Kidney capillary endothelial cell (primary cell): ENCODE data around the gene TBRG4.

Experiments
- DNase-seq: peaks from one replicate; pipeline ENCODE4 v3.0.0-alpha.2; 2018; ENCODE audit warnings: low spot score

TBRG4 gene

GRCh38 chr7:45074528-45075354, 36.8 kb downstream of the TBRG4 start:
- DNase-seq: no peak

DNA sequence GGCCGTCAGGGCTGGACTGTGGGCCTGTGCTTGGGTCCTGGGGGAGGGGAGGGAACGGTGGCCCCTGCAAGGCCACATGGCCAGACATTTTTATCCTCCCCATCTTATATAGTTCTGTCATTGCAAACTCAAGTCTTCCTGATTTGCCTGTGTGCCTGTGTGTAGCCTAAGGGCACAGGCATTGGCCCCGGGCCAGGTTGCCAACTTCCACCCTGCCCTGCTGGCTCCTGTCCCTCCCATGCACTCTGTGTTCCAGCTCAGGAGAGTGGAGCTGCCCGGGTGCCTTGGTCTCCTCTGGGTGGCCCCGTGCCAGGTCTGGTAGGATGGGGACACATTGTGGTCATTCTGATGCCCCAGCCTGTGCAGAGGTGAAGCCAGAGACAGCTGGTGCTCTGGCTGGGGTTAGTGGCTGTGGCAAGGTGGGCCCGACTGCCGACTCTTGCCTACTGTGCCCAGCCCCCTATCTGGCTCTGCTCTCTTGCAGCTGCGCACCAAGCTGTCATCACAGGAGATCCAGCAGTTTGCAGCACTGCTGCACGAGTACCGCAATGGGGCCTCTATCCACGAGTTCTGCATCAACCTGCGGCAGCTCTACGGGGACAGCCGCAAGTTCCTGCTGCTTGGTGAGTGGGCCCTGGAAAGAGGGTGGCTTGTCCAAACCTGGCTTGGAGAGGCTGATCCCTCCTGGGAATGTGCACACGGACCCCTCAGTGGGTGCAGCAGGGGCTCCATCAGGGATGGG, 37.5 kb downstream of the TBRG4 start:
- no peak for DNase-seq

GRCh38 chr7:45073031-45073785, 38.3 kb downstream of the TBRG4 start:
- no peak for DNase-seq

DNA sequence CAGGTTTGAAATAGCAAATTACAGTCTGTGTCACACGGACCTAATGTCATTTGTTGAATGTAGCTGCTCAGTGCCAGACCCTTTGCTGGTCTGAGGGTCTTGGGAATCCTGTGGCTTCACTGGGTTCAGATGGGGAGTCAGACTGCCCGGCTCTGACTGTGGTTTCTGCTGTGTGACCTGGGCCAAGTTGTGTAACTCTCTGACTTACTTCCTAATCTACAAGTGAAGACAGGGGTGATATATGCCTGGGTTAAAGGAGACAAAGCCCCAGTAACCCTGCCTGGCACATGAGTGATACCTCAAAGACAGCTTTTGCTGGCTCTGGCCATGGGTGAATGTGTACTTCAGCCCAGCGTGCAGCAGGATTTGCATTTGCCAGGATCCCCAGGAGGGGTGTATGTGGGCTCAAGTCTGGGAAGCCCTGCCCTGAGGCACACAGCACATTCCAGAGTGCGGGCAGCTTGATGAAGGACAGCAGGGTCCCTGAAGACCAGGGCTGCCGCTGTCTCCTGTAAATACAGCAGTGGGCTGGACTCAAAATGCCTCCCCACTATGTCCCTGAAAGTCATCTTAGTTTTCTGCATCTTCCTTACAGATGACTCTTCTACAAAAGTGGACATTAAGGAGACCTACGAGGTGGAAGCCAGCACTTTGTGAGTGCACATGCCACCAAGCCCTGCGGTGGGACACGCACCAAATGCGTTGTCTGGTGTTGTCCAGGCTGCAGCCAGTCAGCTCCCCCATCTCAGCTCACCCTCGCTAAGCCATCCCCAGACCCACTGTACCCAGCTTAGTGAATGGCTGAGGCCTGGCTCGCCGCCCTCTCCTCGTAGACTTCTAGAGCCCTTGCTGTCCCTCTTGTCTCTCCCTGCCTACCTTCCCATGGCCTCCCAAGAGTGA, 39.1 kb downstream of the TBRG4 start:
- no peak for DNase-seq

- DNase-seq: no peak
Observed at GRCh38 chr7:45071528-45071927, 40.0 kb downstream of the TBRG4 start.

- DNase-seq: no peak
Observed at GRCh38 chr7:45070254-45070642, 41.2 kb downstream of the TBRG4 start.

GRCh38 chr7:45069444-45070253, 41.8 kb downstream of the TBRG4 start:
- no peak for DNase-seq

GRCh38 chr7:45068236-45069023, 43.1 kb downstream of the TBRG4 start:
- DNase-seq: no peak

GRCh38 chr7:45067582-45067981, 43.9 kb downstream of the TBRG4 start:
- no peak for DNase-seq

DNA sequence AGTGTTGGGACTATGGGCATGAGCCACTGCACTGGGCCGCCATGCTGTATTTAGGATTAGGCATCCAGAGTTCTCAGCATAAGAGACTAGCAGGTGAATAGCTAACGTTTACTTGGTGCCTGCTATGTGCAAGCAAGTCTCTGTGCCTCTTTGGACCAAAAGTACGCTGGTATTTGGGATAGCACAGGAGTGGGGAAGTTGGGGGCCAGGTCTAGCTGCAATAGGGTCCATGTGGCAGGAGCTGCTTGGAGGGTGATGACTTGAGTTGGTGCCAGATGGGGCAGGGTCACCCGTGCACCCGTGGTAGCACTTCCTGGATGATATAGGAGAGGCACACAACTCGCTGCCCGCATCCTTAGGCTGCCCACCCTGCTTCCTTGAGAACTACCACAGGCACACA, 45.1 kb downstream of the TBRG4 start:
- DNase-seq: no peak

- no peak for DNase-seq
Observed at GRCh38 chr7:45065031-45065995, 46.2 kb downstream of the TBRG4 start.

DNA sequence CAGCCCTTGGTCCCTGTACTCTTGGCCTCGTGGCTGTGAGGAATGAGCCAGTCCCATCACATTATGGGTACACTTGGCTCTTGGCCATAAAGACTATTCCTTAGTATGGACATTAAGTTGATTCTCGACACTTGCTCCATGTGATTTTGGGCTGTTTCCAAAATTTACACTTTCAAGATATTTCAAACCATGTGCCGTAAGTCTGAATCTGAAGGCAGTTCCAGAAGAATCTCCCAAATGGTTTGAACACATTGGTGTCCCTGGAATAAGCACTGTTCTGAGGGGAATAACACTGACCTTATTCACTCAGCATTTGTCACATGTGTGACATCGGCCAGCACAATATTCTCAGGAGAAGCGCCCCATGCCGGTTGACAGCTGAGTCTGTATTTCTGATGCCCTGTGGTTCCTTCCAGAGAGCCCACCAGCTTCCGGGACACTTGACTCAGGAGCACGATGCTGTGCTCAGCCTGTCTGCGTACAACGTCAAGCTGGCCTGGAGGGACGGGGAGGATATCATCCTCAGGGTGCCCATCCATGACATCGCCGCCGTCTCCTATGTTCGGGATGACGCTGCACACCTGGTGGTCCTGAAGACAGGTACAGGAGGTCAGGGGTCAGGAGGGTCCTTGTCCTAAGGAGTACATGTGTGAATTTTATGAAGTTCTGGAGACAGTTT, 47.3 kb downstream of the TBRG4 start:
- DNase-seq: no peak

DNA sequence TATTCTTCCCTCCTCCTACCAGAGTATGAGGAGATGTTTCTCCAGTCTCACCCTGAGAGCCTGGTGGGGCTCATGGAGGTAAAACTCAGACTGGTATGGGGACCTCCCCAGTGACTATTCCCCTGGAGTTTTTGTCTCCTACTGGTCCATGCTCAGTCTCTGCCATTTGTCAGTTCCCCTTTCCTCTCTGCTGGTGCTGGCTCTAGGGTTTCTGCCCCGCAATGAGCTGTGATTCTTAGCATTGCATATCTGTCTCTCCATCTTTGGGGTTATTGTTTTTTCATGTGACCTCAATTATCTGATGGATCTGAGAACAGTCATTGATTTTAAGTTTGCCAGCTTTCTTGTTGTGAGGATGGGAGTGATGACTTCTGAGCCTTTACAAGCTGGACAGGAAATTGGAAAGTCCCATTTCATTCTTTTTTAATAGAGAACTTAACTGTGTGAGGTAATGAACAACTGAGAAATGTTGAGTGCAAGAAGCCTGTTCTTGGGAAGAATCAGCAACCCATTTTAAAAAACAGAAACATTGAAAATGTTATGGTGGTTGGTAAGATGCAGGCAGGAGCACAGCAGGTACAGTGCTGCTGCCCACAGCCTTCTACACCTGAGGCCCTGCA, 49.6 kb downstream of the TBRG4 start:
- no peak for DNase-seq

- no peak for DNase-seq
Observed at GRCh38 chr7:45061352-45061751, 50.1 kb downstream of the TBRG4 start.

- no peak for DNase-seq
Observed at GRCh38 chr7:45060295-45060694, 51.2 kb downstream of the TBRG4 start.

GRCh38 chr7:45057878-45058277, 53.6 kb downstream of the TBRG4 start:
- no peak for DNase-seq

DNA sequence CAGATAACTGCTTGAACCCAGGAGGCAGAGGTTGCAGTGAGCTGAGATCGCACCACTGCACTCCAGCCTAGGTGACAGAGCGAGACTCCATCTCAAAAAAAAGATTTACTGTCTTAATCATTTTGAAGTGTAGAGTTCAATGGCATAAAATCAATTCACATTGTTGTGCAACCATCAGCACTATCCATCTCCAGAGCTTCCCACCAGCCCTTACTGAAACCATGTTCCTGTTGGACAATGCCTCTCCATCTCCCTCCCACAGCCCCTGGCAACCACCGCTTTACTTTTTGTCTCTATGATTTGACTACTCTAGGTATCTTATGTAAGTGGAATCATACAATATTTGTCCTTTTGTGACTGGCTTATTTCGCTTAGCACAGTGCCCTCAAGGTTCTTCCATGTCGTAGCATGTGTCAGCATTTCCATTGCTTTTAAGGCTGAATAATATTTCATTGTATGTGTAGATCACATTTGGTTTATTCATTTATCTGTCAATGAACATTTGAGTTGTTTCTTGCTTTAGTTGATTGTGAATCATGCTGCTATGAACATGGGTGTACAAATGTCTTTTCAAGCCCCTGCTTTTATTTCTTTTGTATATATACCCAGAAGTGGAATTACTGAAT, 55.8 kb downstream of the TBRG4 start:
- DNase-seq: no peak
